OCI-LY7 (cell line): Measurements from ENCODE around the gene PSMA2. TPM values are rescaled to one million over a fixed set of nuclear protein-coding genes. Genes with fewer than 3 reads are reported as not detected.

Experiments used
- BruUV-seq: library from RNA; stranded (reverse); fragments of 400-500 nt; replicated peaks from 2 replicates; lab custom pipeline; 2021; lab: Mats Ljungman, UMichigan
- CTCF ChIA-PET: fragments of 300-600 bp; sonication (Branson Sonifier 250); formaldehyde crosslinking; loops from one replicate; lab custom pipeline; 2022; ENCODE audit warnings: antibody characterized with exemption; ENCODE audit not compliant: unreplicated experiment; lab: Charles Lee
- POLR2A ChIA-PET: fragments of 300-600 bp; sonication (Branson Sonifier 250); formaldehyde crosslinking; loops from one replicate; lab custom pipeline; 2022; ENCODE audit warnings: antibody characterized with exemption; lab: Charles Lee
- DNase-seq: peaks from one replicate; pipeline ENCODE4 v3.0.0-alpha.2; 2015; ENCODE audit warnings: low spot score
- H2AFZ ChIP-seq: fragments of 200-600 bp; sonication (generic), shearing (Covaris generic); 2 replicates; pipeline ENCODE4 v1.6.1; 2014; ENCODE audit warnings: mild to moderate bottlenecking, antibody characterized with exemption, low read length, moderate library complexity
- H3K27ac ChIP-seq: fragments of 200-600 bp; sonication (generic); 2 replicates; pipeline ENCODE4 v1.5.1; 2014; ENCODE audit warnings: mixed run types, low read depth, mild to moderate bottlenecking, moderate library complexity, low read length, inconsistent platforms; ENCODE audit not compliant: poor library complexity, severe bottlenecking
- H3K36me3 ChIP-seq: fragments of 200-600 bp; sonication (generic); 2 replicates; pipeline ENCODE4 v1.6.1; 2014; ENCODE audit warnings: mild to moderate bottlenecking, antibody characterized with exemption, low read length, moderate library complexity, mixed read lengths; ENCODE audit not compliant: insufficient read depth
- H3K4me1 ChIP-seq: fragments of 200-600 bp; sonication (generic); 2 replicates; pipeline ENCODE4 v1.5.1; 2014; ENCODE audit warnings: mild to moderate bottlenecking, low read length; ENCODE audit not compliant: insufficient read depth, poor library complexity, severe bottlenecking
- H3K4me2 ChIP-seq: fragments of 200-600 bp; sonication (generic); 2 replicates; pipeline ENCODE4 v1.6.1; 2014; ENCODE audit warnings: mild to moderate bottlenecking, low read length
- H3K4me3 ChIP-seq: fragments of 200-600 bp; sonication (generic); 2 replicates; pipeline ENCODE4 v1.5.1; 2014; ENCODE audit warnings: mild to moderate bottlenecking, low read depth, low read length; ENCODE audit not compliant: poor library complexity, severe bottlenecking
- H3K79me2 ChIP-seq: fragments of 200-600 bp; sonication (generic); 2 replicates; pipeline ENCODE4 v1.6.1; 2016; ENCODE audit warnings: low read depth, mild to moderate bottlenecking, low read length, moderate library complexity, mixed read lengths; ENCODE audit not compliant: insufficient read depth
- H3K9me2 ChIP-seq: fragments of 200-600 bp; sonication (generic); 2 replicates; pipeline ENCODE4 v1.6.1; 2016; ENCODE audit warnings: mild to moderate bottlenecking, low read length, mixed read lengths; ENCODE audit not compliant: insufficient read depth
- H3K9me3 ChIP-seq: fragments of 200-600 bp; sonication (generic); 2 replicates; pipeline ENCODE4 v1.6.1; 2014; ENCODE audit warnings: mild to moderate bottlenecking, mixed run types, low read length, mixed read lengths
- H4K20me1 ChIP-seq: fragments of 200-600 bp; sonication (generic); 2 replicates; pipeline ENCODE4 v1.6.1; 2014; ENCODE audit warnings: mild to moderate bottlenecking, antibody characterized with exemption, low read length, moderate library complexity, mixed read lengths; ENCODE audit not compliant: insufficient read depth
- CTCF ChIP-seq: fragments of 200-600 bp; sonication (generic); conservative IDR thresholded peaks from 2 replicates; pipeline ENCODE4 v1.5.1; 2014; ENCODE audit warnings: mild to moderate bottlenecking, antibody characterized with exemption, low read length, moderate library complexity, mixed read lengths
- EZH2phosphoT487 ChIP-seq: fragments of 200-600 bp; sonication (generic); IDR thresholded peaks from 2 replicates; pipeline ENCODE4 v1.6.1; 2018; ENCODE audit warnings: low read depth, borderline replicate concordance, mild to moderate bottlenecking, mixed run types, antibody characterized with exemption, low read length, moderate library complexity, mixed read lengths
- intact Hi-C: fragments of 100-400 bp; cut with micrococcal nuclease; formaldehyde crosslinking; loops from one replicate; pipeline ENCODE4 v1.10.0; 2022; ENCODE audit not compliant: unreplicated experiment
- total RNA-seq, 2 experiments: library from RNA; depleted of rRNA in 1 of 2; stranded (reverse); fragments of >200 nt in 1 of 2; shearing (Covaris generic) in 1 of 2; gene quantifications; 2 replicates each; pipeline ENCODE4 v1.2.3, GENCODE V29; 2014 to 2022

Gene PSMA2
- total RNA-seq, 2 experiments from 2014 or later, result 45.7 to 145 TPM

GRCh38 chr7:42931447-42931833 lies 534 bp downstream of the PSMA2 start:
- intact Hi-C loops, result loop anchor here (10.0 kb wide), 1 partner anchor 653 kb away; the partner anchor contains the start of gene STK17A
- Histone ChIP-seq H2AFZ (peak overlapping the region; percentile 65; the same call in 1 of the 2 replicates), H3K79me2 (peaks cover 81% of the 10 kb centered on the region), H3K36me3 (peaks cover 64% of the 10 kb centered on the region), H3K4me3 (peak overlapping the region; percentile 96), H3K27ac (peak overlapping the region; percentile 58), H3K4me2 (peak overlapping the region; percentile 93), H3K9me2 (no peaks in the 10 kb centered on the region), H4K20me1 (peaks cover 40% of the 10 kb centered on the region), H3K4me1 (peaks cover 47% of the 10 kb centered on the region), H3K9me3 (no peaks in the 10 kb centered on the region)
- ChIA-PET CTCF (no interaction called here), POLR2A (interaction anchor here (0.9 to 4.6 kb wide), 7 partner anchors 10 to 240 kb away, joined by 3 to 25 read pairs (median 5); partner anchors contain the start of gene C7orf25)
- BruUV-seq, result no TSS peak
- DNase-seq, result peak; percentile 36
- TF ChIP-seq EZH2phosphoT487 (no peak), CTCF (no peak)

- BruUV-seq, result no TSS peak
- H3K4me2 ChIP-seq, result peak overlapping the region; percentile 93
- ChIA-PET POLR2A (interaction anchor here (1.0 to 4.6 kb wide), 4 partner anchors 17 to 44 kb away, joined by 4 to 25 read pairs (median 16); partner anchors contain the start of gene C7orf25), CTCF (no interaction called here)
- H3K9me3 ChIP-seq, result no peaks in the 10 kb centered on the region
- peaks cover 43% of the 10 kb centered on the region for H4K20me1 ChIP-seq
- no peak for TF ChIP-seq CTCF
- no peak for TF ChIP-seq EZH2phosphoT487
- H3K79me2 ChIP-seq, result peaks cover 87% of the 10 kb centered on the region
- intact Hi-C loops, result loop anchor here (10.0 kb wide), 1 partner anchor 654 kb away; the partner anchor contains the start of gene STK17A
- H3K4me1 ChIP-seq, result peaks cover 51% of the 10 kb centered on the region
- no peak for DNase-seq
- peaks cover 64% of the 10 kb centered on the region for H3K36me3 ChIP-seq
- no peaks in the 10 kb centered on the region for H3K9me2 ChIP-seq
- peak overlapping the region; percentile 96 for H3K4me3 ChIP-seq
- peak overlapping the region; percentile 58 for H3K27ac ChIP-seq
- no peak overlapping the region for H2AFZ ChIP-seq
Observed at GRCh38 chr7:42930889-42931288, 1.1 kb downstream of the PSMA2 start.

- BruUV-seq, result no TSS peak
- Histone ChIP-seq H3K4me2 (peak overlapping the region; percentile 93), H3K9me3 (no peaks in the 10 kb centered on the region), H3K27ac (no peak overlapping the region), H3K79me2 (peaks cover 97% of the 10 kb centered on the region), H3K9me2 (no peaks in the 10 kb centered on the region), H4K20me1 (peaks cover 43% of the 10 kb centered on the region), H3K36me3 (peaks cover 65% of the 10 kb centered on the region), H2AFZ (no peak overlapping the region), H3K4me1 (peaks cover 55% of the 10 kb centered on the region), H3K4me3 (peak overlapping the region; percentile 96)
- intact Hi-C loops, result no loop called here
- ChIA-PET CTCF (no interaction called here), POLR2A (interaction anchor here (0.5 to 4.6 kb wide), 5 partner anchors 10 to 996 kb away, joined by 3 to 25 read pairs (median 5); partner anchors contain the start of gene C7orf25)
- DNase-seq, result no peak
- TF ChIP-seq EZH2phosphoT487 (no peak), CTCF (no peak)
Observed at GRCh38 chr7:42929449-42929848, 2.5 kb downstream of the PSMA2 start.
